GM18873 (cell line): ENCODE data around the gene RCOR1.

Experiments
- ATAC-seq: cut with Tn5 transposase; IDR thresholded peaks from one replicate; pipeline ENCODE4 v1.9.1; 2021; ENCODE audit warnings: mild to moderate bottlenecking, moderate library complexity, moderate number of reproducible peaks; ENCODE audit not compliant: unreplicated experiment, low FRiP score

RCOR1 gene

GRCh38 chr14:102697501-102697900 is 105.1 kb downstream of the RCOR1 start:
- no peak for ATAC-seq

GRCh38 chr14:102699416-102700110 is 107.1 kb downstream of the RCOR1 start:
- no peak for ATAC-seq

- no peak for ATAC-seq
Measured at GRCh38 chr14:102708494-102708893, 116.0 kb downstream of the RCOR1 start.

GRCh38 chr14:102711207-102711606 is 118.8 kb downstream of the RCOR1 start:
- ATAC-seq: no peak

GRCh38 chr14:102711946-102712345 is 119.5 kb downstream of the RCOR1 start:
- no peak for ATAC-seq

- ATAC-seq: no peak
Measured at GRCh38 chr14:102717276-102717675, 124.8 kb downstream of the RCOR1 start.

GRCh38 chr14:102722646-102723045 is 130.2 kb downstream of the RCOR1 start:
- no peak for ATAC-seq

GRCh38 chr14:102723650-102724049 is 131.2 kb downstream of the RCOR1 start:
- ATAC-seq: no peak

- no peak for ATAC-seq
Measured at GRCh38 chr14:102726191-102726949, 133.9 kb downstream of the RCOR1 start.

GRCh38 chr14:102727336-102728095 is 135.1 kb downstream of the RCOR1 start:
- no peak for ATAC-seq

- no peak for ATAC-seq
Measured at GRCh38 chr14:102728501-102728900, 136.1 kb downstream of the RCOR1 start.

- ATAC-seq: no peak
Measured at GRCh38 chr14:102729268-102729667, 136.8 kb downstream of the RCOR1 start.

GRCh38 chr14:102729825-102730224 is 137.4 kb downstream of the RCOR1 start:
- no peak for ATAC-seq

GRCh38 chr14:102731101-102731870 is 138.8 kb downstream of the RCOR1 start:
- no peak for ATAC-seq

GRCh38 chr14:102731871-102732800 is 139.7 kb downstream of the RCOR1 start:
- no peak for ATAC-seq

- no peak for ATAC-seq
Measured at GRCh38 chr14:102732924-102733323, 140.5 kb downstream of the RCOR1 start.

- ATAC-seq: no peak
Measured at GRCh38 chr14:102733326-102733725, 140.9 kb downstream of the RCOR1 start.

- no peak for ATAC-seq
Measured at GRCh38 chr14:102734436-102734835, 142.0 kb downstream of the RCOR1 start.

GRCh38 chr14:102736956-102737355 is 144.5 kb downstream of the RCOR1 start:
- no peak for ATAC-seq
